Spleen (tissue), 7 donors: ENCODE results near the gene GRIA2.

Source experiments
- CTCF ChIP-seq, 11 experiments: fragments of 200-600 bp in 7 of 11; fragments of 450-650 bp in 4 of 11; sonication (generic) in 4 of 11; IDR thresholded peaks in 8 of 11; conservative IDR thresholded peaks in 3 of 11; 1 replicate in 7 of 11; 2 replicates in 4 of 11; pipeline versions ENCODE4 v1.4.0 to v1.8.0; 2016 to 2021; ENCODE audit warnings: antibody characterized with exemption in 11 of 11, inconsistent platforms in 4 of 11, mild to moderate bottlenecking in 1 of 11
- POLR2A ChIP-seq, 3 donors: fragments of 450-650 bp; IDR thresholded peaks; one replicate each; pipeline ENCODE4 v1.5.1; 2017; ENCODE audit warnings: antibody characterized with exemption in 3 of 3, mild to moderate bottlenecking in 1 of 3
- POLR2AphosphoS5 ChIP-seq, 3 donors: sonication (generic); formaldehyde crosslinking; IDR thresholded peaks; one replicate each; pipeline ENCODE4 v1.5.1; 2017; ENCODE audit warnings: antibody characterized with exemption in 3 of 3
- donor health status: DM: no; HTN: no; CAD: no; lungs with moderate emphysema.
- donor health status: DM: no; HTN: no; CAD: no.
- donor health status: DM: no; HTN: no; CAD: no.

DNA sequence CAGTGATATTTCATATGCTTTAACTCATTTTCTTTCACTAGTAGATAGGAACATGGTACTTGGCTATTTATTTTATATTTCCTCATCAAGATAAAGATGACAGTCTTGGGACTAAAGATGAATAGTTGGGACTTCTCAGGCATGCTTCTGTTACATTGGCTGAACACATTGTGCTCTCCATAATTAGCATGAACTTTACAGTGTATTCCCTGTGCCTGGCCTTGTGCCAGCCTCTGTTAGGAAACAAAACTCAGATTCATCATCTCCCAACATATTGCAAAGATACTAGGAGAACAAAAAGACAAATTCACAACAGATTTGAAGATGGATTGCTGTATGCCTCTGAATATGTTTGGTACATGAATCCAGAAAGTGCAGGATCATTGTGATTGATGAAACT, 26.4 kb downstream of the GRIA2 start:
- no peak for TF ChIP-seq CTCF (IDR thresholded peaks at IDR 0.05 in 8 of 11, conservative IDR thresholded peaks at IDR 0.05 in 3 of 11)
- no peak for TF ChIP-seq POLR2A (IDR thresholded peaks at IDR 0.05)
- TF ChIP-seq POLR2AphosphoS5 (IDR thresholded peaks at IDR 0.05): no peak
